ENCODE measurements around the gene DLGAP1. TPM values are rescaled to one million over a fixed set of nuclear protein-coding genes. Genes with fewer than 3 reads are reported as not detected.

Gene DLGAP1
- total RNA-seq, 1 experiment from 2014 or later = 0.39 TPM

DNA sequence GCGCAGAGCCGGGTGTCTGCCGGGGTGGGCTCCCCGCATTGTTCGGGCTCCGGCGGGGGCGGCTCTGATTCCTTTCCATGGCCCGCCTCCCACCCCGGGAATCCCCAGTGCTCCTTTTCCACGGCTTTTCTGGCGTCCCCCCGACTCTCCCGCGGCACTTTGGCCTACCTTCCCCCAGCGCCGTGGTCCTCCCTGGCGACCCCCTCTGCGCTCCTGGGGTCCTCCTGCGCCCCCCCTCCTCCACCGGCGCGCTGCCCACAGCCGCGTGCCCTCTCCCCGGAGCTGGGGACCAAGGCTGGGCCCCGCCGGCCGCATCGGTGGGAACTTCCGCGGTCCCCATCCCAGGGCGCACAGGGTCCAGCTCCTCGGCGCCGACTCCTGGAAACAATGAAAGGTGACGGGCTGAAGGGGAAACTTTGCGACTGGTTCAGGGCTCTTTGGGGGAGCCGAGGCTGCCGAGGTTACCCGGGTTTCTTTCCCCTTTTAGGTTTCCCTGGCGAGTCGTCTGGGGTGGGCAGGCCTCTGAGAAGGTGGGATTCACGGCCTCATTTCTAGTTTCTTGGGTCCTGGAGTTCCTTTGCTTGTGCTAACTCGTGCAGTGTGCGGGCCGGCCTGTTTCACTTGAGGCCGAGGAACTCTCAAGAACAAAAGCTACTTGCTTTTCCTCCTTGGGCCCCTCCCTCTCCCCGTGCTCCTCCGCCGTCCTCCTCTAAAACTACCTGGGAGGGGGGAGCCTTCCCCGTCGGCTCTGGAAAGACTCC lies 1002.9 kb downstream of the DLGAP1 start:
- Histone ChIP-seq H3K9me3 (ENCODE audit: control insufficient read depth in 1 of 2, insufficient read depth in 1 of 2, low read depth in 1 of 2, low read length in 2 of 2) (no peaks in the 10 kb centered on the region), H3K4me1 (ENCODE audit: control insufficient read depth in 1 of 2, insufficient read depth in 2 of 2, low read length in 2 of 2) (peaks cover 37 to 61% of the 10 kb centered on the region in 2 experiments), H3K27ac (ENCODE audit: low read depth, low read length) (peak overlapping the region; percentile 90), H3K79me2 (ENCODE audit: insufficient read depth, low read length) (peaks cover 88% of the 10 kb centered on the region), H3K9ac (ENCODE audit: low read length) (peak overlapping the region; percentile 79), H3K9me2 (ENCODE audit: insufficient read depth) (no peaks in the 10 kb centered on the region), H3K36me3 (ENCODE audit: control insufficient read depth in 1 of 2, insufficient read depth in 2 of 2, low read length in 2 of 2) (peaks cover 16 to 46% of the 10 kb centered on the region in 2 experiments), H3K4me2 (ENCODE audit: low read length) (peak overlapping the region; percentile 87), H3K4me3 (replicated peaks in 1 of 2; ENCODE audit: low read depth in 1 of 2, low read length in 2 of 2) (peak overlapping the region; percentile 78 to 85), H4K20me1 (ENCODE audit: insufficient read depth) (peaks cover 17% of the 10 kb centered on the region; the same call in 1 of the 2 replicates), H2AFZ (ENCODE audit: low read depth, low read length, poor library complexity, severe bottlenecking) (no peak overlapping the region), H3K27me3 (ENCODE audit: insufficient read depth, low read length) (no peaks in the 10 kb centered on the region)
- ATAC-seq = no peak
- intact Hi-C loops (cut with micrococcal nuclease) = no loop called here
- ChIA-PET CTCF (interaction anchor here (1.3 kb wide), 1 partner anchor 133 kb away, joined by 3 read pairs; no protein-coding TSS in a partner anchor), RAD21 (ENCODE audit: low non-redundant PET in 1 of 2, low total read pairs in 2 of 2, uncharacterized antibody in 2 of 2, unreplicated experiment in 2 of 2) (no interaction called here), POLR2A (interaction anchor here (0.9 to 3.9 kb wide), 4 partner anchors 135 to 215 kb away, joined by 3 to 22 read pairs (median 6); no protein-coding TSS in a partner anchor)
- DNase-seq (ENCODE audit: low read depth, low spot score) = no peak
- TF ChIP-seq TCF7L2 (IDR thresholded peaks at IDR 0.05; ENCODE audit: borderline replicate concordance, extremely low read depth, insufficient read depth, insufficient read length) = no peak
- no peak for TF ChIP-seq JUND (IDR thresholded peaks at IDR 0.05)
- TF ChIP-seq CEBPB (IDR thresholded peaks at IDR 0.05; ENCODE audit: low read depth) = no peak
- TF ChIP-seq POLR2AphosphoS5 (IDR thresholded peaks at IDR 0.05; ENCODE audit: low read depth, low read length) = peak; percentile 27
- TF ChIP-seq EGR1 (IDR thresholded peaks at IDR 0.05; ENCODE audit: low read depth) = no peak
- TF ChIP-seq ELF1 (IDR thresholded peaks at IDR 0.05; ENCODE audit: borderline replicate concordance, low read depth) = no peak
- TF ChIP-seq SIN3A (IDR thresholded peaks at IDR 0.05; ENCODE audit: low read depth) = no peak
- TF ChIP-seq EZH2 (IDR thresholded peaks at IDR 0.05) = no peak
- peak; percentile 11 for TF ChIP-seq POLR2A (IDR thresholded peaks at IDR 0.05; ENCODE audit: borderline replicate concordance, extremely low read depth, insufficient read depth, insufficient read length)
- TF ChIP-seq, protein P1, sequence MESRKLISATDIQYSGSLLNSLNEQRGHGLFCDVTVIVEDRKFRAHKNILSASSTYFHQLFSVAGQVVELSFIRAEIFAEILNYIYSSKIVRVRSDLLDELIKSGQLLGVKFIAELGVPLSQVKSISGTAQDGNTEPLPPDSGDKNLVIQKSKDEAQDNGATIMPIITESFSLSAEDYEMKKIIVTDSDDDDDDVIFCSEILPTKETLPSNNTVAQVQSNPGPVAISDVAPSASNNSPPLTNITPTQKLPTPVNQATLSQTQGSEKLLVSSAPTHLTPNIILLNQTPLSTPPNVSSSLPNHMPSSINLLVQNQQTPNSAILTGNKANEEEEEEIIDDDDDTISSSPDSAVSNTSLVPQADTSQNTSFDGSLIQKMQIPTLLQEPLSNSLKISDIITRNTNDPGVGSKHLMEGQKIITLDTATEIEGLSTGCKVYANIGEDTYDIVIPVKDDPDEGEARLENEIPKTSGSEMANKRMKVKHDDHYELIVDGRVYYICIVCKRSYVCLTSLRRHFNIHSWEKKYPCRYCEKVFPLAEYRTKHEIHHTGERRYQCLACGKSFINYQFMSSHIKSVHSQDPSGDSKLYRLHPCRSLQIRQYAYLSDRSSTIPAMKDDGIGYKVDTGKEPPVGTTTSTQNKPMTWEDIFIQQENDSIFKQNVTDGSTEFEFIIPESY (IDR thresholded peaks at IDR 0.05; ENCODE audit: extremely low read depth, insufficient replicate concordance, low read length) = no peak
- TF ChIP-seq, protein P2, sequence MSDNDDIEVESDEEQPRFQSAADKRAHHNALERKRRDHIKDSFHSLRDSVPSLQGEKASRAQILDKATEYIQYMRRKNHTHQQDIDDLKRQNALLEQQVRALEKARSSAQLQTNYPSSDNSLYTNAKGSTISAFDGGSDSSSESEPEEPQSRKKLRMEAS (IDR thresholded peaks at IDR 0.05) = no peak
- peak; percentile 64 for TF ChIP-seq ZFX (IDR thresholded peaks at IDR 0.05)
- TF ChIP-seq, protein P3, sequence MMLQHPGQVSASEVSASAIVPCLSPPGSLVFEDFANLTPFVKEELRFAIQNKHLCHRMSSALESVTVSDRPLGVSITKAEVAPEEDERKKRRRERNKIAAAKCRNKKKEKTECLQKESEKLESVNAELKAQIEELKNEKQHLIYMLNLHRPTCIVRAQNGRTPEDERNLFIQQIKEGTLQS (IDR thresholded peaks at IDR 0.05) = no peak
- no peak for TF ChIP-seq RAD21 (IDR thresholded peaks at IDR 0.05; ENCODE audit: low read depth)
- no TSS peak for BruUV-seq (replicated peaks)

Measured in HCT116 (cell line).